Chondrocyte (in vitro differentiated cells): ENCODE measurements around the gene GOLGA7B. TPM values are rescaled to one million over a fixed set of nuclear protein-coding genes. Genes with fewer than 3 reads are reported as not detected.
"Not testable (repeated sequence)": the region's sequence is repeated elsewhere in the genome, so short reads cannot be mapped to it uniquely, and the experiment has no call there.

ENCODE experiments used
- DNase-seq: peaks from one replicate; pipeline ENCODE4 v3.0.0; 2021; ENCODE audit warnings: mixed read lengths, low spot score
- H3K27ac Mint-ChIP-seq: one replicate; pipeline ENCODE4 v1.8.0; 2021; ENCODE audit warnings: mild to moderate bottlenecking, moderate library complexity, mixed read lengths; ENCODE audit not compliant: unreplicated experiment
- H3K27me3 Mint-ChIP-seq: 2 replicates; pipeline ENCODE4 v1.8.0; 2021; ENCODE audit warnings: low read depth, mixed read lengths
- H3K36me3 Mint-ChIP-seq: 2 replicates; pipeline ENCODE4 v1.8.0; 2021; ENCODE audit warnings: low read depth, mixed read lengths
- H3K4me1 Mint-ChIP-seq: 2 replicates; pipeline ENCODE4 v1.8.0; 2021; ENCODE audit warnings: low read depth, mild to moderate bottlenecking, mixed read lengths
- H3K4me3 Mint-ChIP-seq: one replicate; pipeline ENCODE4 v1.8.0; 2021; ENCODE audit warnings: mild to moderate bottlenecking, moderate library complexity, mixed read lengths; ENCODE audit not compliant: unreplicated experiment
- H3K9me3 Mint-ChIP-seq: 2 replicates; pipeline ENCODE4 v1.8.0; 2021; ENCODE audit warnings: low read depth, mixed read lengths
- CTCF ChIP-seq: fragments of 200-600 bp; sonication (generic); IDR thresholded peaks from 2 replicates; pipeline ENCODE4 v1.5.0; 2021; ENCODE audit warnings: antibody characterized with exemption, mild to moderate bottlenecking, moderate library complexity
- total RNA-seq: library from RNA; stranded (reverse); gene quantifications from 3 replicates; pipeline ENCODE4 v1.2.1, GENCODE V29; 2021

GOLGA7B gene
- total RNA-seq, 1 donor from 2014 or later: 0.27 TPM

DNA sequence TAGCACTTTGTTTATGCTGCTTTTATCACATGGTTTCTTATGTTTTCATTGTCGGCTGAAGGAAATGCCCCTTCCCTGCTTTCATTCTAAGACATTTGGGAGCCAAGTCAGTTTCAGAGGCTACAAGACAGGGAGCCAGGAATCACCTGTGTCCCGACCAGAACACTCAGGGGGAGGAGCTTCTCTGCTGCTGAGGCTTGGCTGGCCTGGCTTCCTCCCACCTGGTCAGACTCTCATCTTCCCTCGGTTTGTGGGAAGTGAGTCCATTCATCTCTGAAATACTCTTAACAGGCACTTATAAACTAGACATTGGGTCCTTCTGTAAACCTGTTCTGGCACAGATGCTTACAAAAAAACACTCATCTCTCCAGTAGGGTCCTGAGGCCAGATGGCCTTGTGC is 19.6 kb upstream of the GOLGA7B start:
- Mint-ChIP-seq H3K4me1 (peaks cover 25% of the 10 kb centered on the region), H3K4me3 (no peak overlapping the region), H3K27ac (no peak overlapping the region), H3K9me3 (no peaks in the 10 kb centered on the region), H3K27me3 (peaks cover 31% of the 10 kb centered on the region), H3K36me3 (no peaks in the 10 kb centered on the region)
- no peak for TF ChIP-seq CTCF
- DNase-seq: no peak

DNA sequence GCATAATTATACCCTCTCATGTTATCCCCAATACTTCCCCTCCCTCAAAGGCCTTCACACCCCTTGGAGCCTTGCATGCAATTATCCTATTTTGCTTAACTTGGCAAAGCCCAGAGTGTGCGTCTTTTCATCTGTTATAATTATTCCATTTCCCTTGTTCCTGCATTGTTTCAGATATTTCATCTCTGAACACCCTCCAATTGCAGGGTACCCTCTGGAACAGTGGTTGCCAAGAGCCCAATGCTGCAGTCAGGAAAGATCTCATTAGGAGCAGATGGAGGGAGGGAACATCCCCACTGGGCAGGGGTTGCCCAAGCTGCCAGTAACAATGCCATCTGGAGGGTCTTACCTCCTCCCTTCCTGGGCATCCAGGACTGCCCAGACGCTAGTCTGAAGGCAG is 18.4 kb upstream of the GOLGA7B start:
- no peak for TF ChIP-seq CTCF
- no peak for DNase-seq
- H3K27ac Mint-ChIP-seq: no peak overlapping the region
- no peak overlapping the region for H3K4me3 Mint-ChIP-seq
- peaks cover 32% of the 10 kb centered on the region for H3K27me3 Mint-ChIP-seq
- peaks cover 3% of the 10 kb centered on the region for H3K9me3 Mint-ChIP-seq
- peaks cover under 1% of the 10 kb centered on the region for H3K36me3 Mint-ChIP-seq
- H3K4me1 Mint-ChIP-seq: peaks cover 25% of the 10 kb centered on the region

- Mint-ChIP-seq H3K27me3 (peaks cover 42% of the 10 kb centered on the region), H3K27ac (no peak overlapping the region), H3K4me3 (no peak overlapping the region), H3K36me3 (peaks cover 4% of the 10 kb centered on the region), H3K9me3 (peaks cover 4% of the 10 kb centered on the region), H3K4me1 (peaks cover 11% of the 10 kb centered on the region)
- no peak for TF ChIP-seq CTCF
- no peak for DNase-seq
Measured at GRCh38 chr10:97836446-97836845, 13.2 kb upstream of the GOLGA7B start.

DNA sequence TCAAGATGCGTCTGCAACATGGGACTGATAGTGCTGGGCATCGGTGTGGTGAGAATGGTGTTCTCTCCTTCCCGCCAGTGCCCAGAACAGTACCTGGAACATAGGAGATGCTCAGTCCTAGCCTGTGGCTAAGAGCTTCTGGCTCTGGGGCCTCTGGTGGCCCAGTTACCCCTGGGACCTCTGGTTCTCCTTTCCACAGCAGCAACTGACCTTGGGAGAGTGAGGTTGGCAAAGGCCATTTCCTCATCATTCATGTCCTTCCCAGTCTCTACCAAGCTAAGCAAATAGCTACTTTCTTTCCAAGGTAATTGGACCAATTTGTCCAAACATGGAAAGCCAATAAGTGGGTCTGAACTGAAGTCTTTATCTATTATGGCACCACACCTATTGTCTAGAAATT is 11.6 kb upstream of the GOLGA7B start:
- Mint-ChIP-seq H3K4me3 (no peak overlapping the region), H3K27me3 (peaks cover 35% of the 10 kb centered on the region), H3K27ac (no peak overlapping the region), H3K4me1 (peaks cover 11% of the 10 kb centered on the region), H3K36me3 (peaks cover 4% of the 10 kb centered on the region), H3K9me3 (peaks cover 4% of the 10 kb centered on the region)
- no peak for TF ChIP-seq CTCF
- DNase-seq: no peak

GRCh38 chr10:97841166-97841565 is 8.5 kb upstream of the GOLGA7B start:
- not testable (repeated sequence) for DNase-seq, H3K36me3 Mint-ChIP-seq
- H3K27me3 Mint-ChIP-seq: peaks cover 22% of the 10 kb centered on the region

GRCh38 chr10:97842114-97842513 is 7.5 kb upstream of the GOLGA7B start:
- H3K27me3 Mint-ChIP-seq: peaks cover 18% of the 10 kb centered on the region
- not testable (repeated sequence) for H3K9me3 Mint-ChIP-seq

More at GRCh38 chr10:97841166-97841565, 8.5 kb upstream of the GOLGA7B start:
- not testable (repeated sequence) for H3K4me3 Mint-ChIP-seq, H3K27ac Mint-ChIP-seq, H3K9me3 Mint-ChIP-seq
- H3K4me1 Mint-ChIP-seq: peaks cover 11% of the 10 kb centered on the region

More at GRCh38 chr10:97842114-97842513, 7.5 kb upstream of the GOLGA7B start:
- not testable (repeated sequence) for H3K36me3 Mint-ChIP-seq, H3K27ac Mint-ChIP-seq, H3K4me3 Mint-ChIP-seq, DNase-seq
- H3K4me1 Mint-ChIP-seq: peaks cover 11% of the 10 kb centered on the region
